ENCODE data around the gene CLCN1.

DNA sequence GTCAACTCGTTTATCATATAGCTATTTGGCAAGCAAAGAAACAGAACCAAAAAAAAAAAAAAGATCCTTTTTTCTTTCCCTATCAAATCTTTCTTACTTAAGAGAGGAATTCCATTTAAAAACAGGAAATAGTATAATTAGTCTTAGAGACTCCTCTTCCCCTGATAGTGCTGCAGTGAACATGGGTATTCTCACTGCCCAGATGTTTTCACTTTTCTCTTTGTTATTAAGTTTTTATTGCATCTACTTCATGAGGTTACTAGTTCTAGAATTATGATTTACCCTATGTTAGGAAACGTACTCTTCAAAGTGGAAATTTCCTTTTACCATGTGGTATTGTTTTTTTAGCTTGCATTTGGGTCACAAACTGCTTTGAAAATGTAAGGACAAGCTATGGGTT lies 19.2 kb upstream of the CLCN1 start:
- TF ChIP-seq, protein P1, sequence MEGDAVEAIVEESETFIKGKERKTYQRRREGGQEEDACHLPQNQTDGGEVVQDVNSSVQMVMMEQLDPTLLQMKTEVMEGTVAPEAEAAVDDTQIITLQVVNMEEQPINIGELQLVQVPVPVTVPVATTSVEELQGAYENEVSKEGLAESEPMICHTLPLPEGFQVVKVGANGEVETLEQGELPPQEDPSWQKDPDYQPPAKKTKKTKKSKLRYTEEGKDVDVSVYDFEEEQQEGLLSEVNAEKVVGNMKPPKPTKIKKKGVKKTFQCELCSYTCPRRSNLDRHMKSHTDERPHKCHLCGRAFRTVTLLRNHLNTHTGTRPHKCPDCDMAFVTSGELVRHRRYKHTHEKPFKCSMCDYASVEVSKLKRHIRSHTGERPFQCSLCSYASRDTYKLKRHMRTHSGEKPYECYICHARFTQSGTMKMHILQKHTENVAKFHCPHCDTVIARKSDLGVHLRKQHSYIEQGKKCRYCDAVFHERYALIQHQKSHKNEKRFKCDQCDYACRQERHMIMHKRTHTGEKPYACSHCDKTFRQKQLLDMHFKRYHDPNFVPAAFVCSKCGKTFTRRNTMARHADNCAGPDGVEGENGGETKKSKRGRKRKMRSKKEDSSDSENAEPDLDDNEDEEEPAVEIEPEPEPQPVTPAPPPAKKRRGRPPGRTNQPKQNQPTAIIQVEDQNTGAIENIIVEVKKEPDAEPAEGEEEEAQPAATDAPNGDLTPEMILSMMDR (conservative IDR thresholded peaks at IDR 0.05; ENCODE audit: low read depth, low read length) = no peak
- TF ChIP-seq MAZ (IDR thresholded peaks at IDR 0.05; ENCODE audit: borderline replicate concordance, low read depth, low read length) (no peak), POLR2A (IDR thresholded peaks at IDR 0.05; ENCODE audit: low read depth, low read length) (no peak), CHD1 (IDR thresholded peaks at IDR 0.05; ENCODE audit: low read depth, low read length) (no peak), RFX5 (IDR thresholded peaks at IDR 0.05; ENCODE audit: low read depth, low read length) (no peak), BHLHE40 (IDR thresholded peaks at IDR 0.05; ENCODE audit: low read depth, low read length) (no peak)

Measured in IMR-90 (cell line).